ENCODE results near the gene C9orf40.

Gene C9orf40

GRCh38 chr9:74908665-74909064 lies 44.0 kb downstream of the C9orf40 start:
- TF ChIP-seq, protein P1, sequence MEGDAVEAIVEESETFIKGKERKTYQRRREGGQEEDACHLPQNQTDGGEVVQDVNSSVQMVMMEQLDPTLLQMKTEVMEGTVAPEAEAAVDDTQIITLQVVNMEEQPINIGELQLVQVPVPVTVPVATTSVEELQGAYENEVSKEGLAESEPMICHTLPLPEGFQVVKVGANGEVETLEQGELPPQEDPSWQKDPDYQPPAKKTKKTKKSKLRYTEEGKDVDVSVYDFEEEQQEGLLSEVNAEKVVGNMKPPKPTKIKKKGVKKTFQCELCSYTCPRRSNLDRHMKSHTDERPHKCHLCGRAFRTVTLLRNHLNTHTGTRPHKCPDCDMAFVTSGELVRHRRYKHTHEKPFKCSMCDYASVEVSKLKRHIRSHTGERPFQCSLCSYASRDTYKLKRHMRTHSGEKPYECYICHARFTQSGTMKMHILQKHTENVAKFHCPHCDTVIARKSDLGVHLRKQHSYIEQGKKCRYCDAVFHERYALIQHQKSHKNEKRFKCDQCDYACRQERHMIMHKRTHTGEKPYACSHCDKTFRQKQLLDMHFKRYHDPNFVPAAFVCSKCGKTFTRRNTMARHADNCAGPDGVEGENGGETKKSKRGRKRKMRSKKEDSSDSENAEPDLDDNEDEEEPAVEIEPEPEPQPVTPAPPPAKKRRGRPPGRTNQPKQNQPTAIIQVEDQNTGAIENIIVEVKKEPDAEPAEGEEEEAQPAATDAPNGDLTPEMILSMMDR (conservative IDR thresholded peaks at IDR 0.05; ENCODE audit: control insufficient read depth, insufficient read depth, low read depth, low read length), result no peak
- H3K4me3 ChIP-seq (ENCODE audit: control insufficient read depth, low read depth, low read length), result no peak overlapping the region
- no peak for DNase-seq (ENCODE audit: low read depth)

GRCh38 chr9:74907085-74907484 lies 45.6 kb downstream of the C9orf40 start:
- TF ChIP-seq, protein P1 (conservative IDR thresholded peaks at IDR 0.05; ENCODE audit: control insufficient read depth, insufficient read depth, low read depth, low read length), result no peak
- no peak for DNase-seq (ENCODE audit: low read depth)
- no peak overlapping the region for H3K4me3 ChIP-seq (ENCODE audit: control insufficient read depth, low read depth, low read length)

DNA sequence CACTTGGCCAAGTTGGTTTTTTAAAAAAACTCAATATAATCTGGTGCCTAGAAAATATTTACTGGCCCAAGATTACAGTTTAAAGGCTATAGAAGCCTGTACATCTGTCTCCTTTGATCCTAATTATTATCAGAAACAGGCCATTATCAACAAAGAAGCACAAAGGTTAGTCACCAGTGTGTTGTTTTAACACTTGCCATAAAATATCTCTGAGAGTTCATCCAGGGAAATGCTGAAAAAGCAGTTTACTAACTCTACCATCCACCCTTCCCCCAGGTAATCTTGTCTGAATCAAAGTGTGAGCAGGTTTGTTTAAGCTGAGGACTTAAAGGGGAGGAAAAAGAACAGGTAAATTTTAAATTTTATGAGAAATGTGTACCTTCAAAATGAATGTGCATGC lies 51.7 kb downstream of the C9orf40 start:
- no peak overlapping the region for H3K4me3 ChIP-seq (ENCODE audit: control insufficient read depth, low read depth, low read length)
- TF ChIP-seq, protein P1 (conservative IDR thresholded peaks at IDR 0.05; ENCODE audit: control insufficient read depth, insufficient read depth, low read depth, low read length), result no peak
- DNase-seq (ENCODE audit: low read depth), result no peak

Data from fibroblast of mammary gland (primary cell).